A673 (cell line): ENCODE results near the gene SLC29A3.

ENCODE experiments used
- EZH2 ChIP-seq: fragments of 200-600 bp; sonication (generic); IDR thresholded peaks from 2 replicates; pipeline ENCODE4 v1.6.1; 2017; ENCODE audit warnings: borderline replicate concordance, low read depth, mild to moderate bottlenecking, mixed read lengths, antibody characterized with exemption, low read length; ENCODE audit not compliant: poor library complexity, severe bottlenecking
- TF ChIP-seq, protein P1 (sequence below): fragments of 300-800, 200-600 bp; sonication (generic); conservative IDR thresholded peaks from 2 replicates; pipeline ENCODE4 v1.5.1; 2017; ENCODE audit warnings: low read depth, mild to moderate bottlenecking, antibody characterized with exemption, low read length, moderate library complexity, mixed read lengths

DNA sequence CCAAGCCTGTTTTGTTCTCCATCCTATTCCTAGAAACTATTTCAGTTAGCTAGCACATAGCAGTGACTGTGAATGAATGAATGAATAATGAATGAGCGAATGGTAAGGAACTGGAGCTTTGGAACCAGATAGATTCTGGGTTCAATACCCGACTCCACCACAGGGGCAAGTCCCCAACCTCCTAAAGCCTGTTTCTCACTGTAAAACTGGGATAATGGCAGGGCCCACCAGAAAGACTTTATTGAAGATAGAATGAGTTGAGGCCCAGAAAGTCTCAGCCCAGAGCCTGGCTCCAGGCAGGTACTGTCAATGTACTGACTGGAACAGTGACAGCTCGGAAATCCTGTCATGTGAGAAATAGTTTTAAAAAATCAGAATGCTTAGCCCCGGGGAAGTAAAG, 76.6 kb downstream of the SLC29A3 start:
- TF ChIP-seq, protein P1, sequence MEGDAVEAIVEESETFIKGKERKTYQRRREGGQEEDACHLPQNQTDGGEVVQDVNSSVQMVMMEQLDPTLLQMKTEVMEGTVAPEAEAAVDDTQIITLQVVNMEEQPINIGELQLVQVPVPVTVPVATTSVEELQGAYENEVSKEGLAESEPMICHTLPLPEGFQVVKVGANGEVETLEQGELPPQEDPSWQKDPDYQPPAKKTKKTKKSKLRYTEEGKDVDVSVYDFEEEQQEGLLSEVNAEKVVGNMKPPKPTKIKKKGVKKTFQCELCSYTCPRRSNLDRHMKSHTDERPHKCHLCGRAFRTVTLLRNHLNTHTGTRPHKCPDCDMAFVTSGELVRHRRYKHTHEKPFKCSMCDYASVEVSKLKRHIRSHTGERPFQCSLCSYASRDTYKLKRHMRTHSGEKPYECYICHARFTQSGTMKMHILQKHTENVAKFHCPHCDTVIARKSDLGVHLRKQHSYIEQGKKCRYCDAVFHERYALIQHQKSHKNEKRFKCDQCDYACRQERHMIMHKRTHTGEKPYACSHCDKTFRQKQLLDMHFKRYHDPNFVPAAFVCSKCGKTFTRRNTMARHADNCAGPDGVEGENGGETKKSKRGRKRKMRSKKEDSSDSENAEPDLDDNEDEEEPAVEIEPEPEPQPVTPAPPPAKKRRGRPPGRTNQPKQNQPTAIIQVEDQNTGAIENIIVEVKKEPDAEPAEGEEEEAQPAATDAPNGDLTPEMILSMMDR = no peak
- no peak for TF ChIP-seq EZH2
